ENCODE measurements around the gene APOL3. TPM values are rescaled to one million over a fixed set of nuclear protein-coding genes. Genes with fewer than 3 reads are reported as not detected.
A peak's percentile ranks its signal among the peaks of the same experiment; 100 is the strongest.
"Not testable (repeated sequence)": the region's sequence is repeated elsewhere in the genome, so short reads cannot be mapped to it uniquely, and the experiment has no call there.

The APOL3 gene
- polyA plus RNA-seq, 1 experiment: 4.2 TPM

DNA sequence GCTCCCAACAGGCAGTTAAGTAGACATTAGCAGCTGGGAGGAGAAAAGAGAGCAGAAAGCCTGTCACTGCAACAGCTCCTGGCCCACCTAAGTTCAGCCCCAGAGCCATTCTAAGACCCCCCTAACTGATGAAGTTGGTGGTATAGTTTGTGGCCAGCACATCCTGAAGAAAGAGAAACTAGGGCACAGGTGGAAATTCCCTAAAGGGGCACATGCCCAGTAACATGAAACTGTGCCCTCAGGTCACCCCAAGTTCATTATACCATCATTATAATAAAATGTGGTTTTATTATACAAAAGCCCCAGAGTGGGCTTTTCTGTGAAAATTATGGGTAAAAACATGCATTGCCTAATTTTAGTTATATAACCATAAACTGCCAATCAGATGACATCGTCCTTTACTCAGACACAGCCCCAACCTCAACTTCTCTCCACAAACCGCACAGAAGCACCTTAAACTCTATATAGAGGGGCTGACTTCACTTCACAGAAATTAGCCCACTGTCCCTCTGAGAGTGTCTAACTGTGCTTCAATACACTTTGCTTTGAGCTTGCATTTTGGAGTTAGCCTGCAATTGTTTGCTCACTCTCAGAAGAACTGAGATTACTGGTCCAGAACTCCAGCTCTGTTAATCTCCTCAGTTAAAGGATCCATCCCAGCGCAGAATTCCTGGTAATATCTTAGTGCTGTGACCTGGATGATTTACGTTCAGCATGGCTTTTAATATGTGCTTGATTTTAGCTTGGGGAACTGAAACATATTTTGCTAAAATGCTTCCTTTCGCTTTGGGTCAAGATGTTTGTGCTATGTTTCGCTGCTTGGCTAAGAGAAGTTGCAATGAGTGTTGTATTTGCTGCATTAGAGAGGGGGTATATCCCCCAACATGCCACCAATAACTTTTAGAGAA is 1.8 kb upstream of the APOL3 start:
- H3K9me3 ChIP-seq (ENCODE audit: control insufficient read depth, insufficient read depth, low read length): no peaks in the 10 kb centered on the region
- no peak for DNase-seq (ENCODE audit: low read depth, low spot score)
- H3K27ac ChIP-seq (ENCODE audit: low read depth, low read length): no peak overlapping the region
- no peak for TF ChIP-seq CTCF (IDR thresholded peaks at IDR 0.05; ENCODE audit: low read depth, low read length)
- CTCF ChIA-PET: interaction anchor here (1.0 to 2.5 kb wide), 3 partner anchors 16 to 18 kb away, joined by 7 to 10 read pairs (median 8); no protein-coding TSS in a partner anchor
- peaks cover 30% of the 10 kb centered on the region for H3K27me3 ChIP-seq (ENCODE audit: control insufficient read depth, insufficient read depth, low read length)
- POLR2A ChIA-PET: interaction anchor here (0.8 kb wide), 1 partner anchor 11 kb away, joined by 3 read pairs; no protein-coding TSS in a partner anchor
- no peak overlapping the region for H3K4me3 ChIP-seq (ENCODE audit: low read depth, low read length)

GRCh38 chr22:36161793-36162126 is 1.2 kb upstream of the APOL3 start:
- H3K27me3 ChIP-seq (ENCODE audit: control insufficient read depth, insufficient read depth, low read length): peaks cover 30% of the 10 kb centered on the region
- POLR2A ChIA-PET; DNase-seq (ENCODE audit: low read depth, low spot score); H3K27ac ChIP-seq (ENCODE audit: low read depth, low read length); H3K4me3 ChIP-seq (ENCODE audit: low read depth, low read length); H3K9me3 ChIP-seq (ENCODE audit: control insufficient read depth, insufficient read depth, low read length): not testable (repeated sequence)
- CTCF ChIA-PET: interaction anchor here (1.4 kb wide), 1 partner anchor 20 kb away, joined by 3 read pairs; no protein-coding TSS in a partner anchor

- CTCF ChIA-PET: interaction anchor here (0.5 to 1.1 kb wide), 3 partner anchors 24 to 114 kb away, joined by 5 to 6 read pairs (median 5); no protein-coding TSS in a partner anchor
- no peak for TF ChIP-seq CTCF (IDR thresholded peaks at IDR 0.05; ENCODE audit: low read depth, low read length)
- peak; percentile 16 for DNase-seq (ENCODE audit: low read depth, low spot score)
- Histone ChIP-seq H3K27ac (ENCODE audit: low read depth, low read length) (peak overlapping the region; percentile 84), H3K4me3 (ENCODE audit: low read depth, low read length) (peak overlapping the region; percentile 55), H3K9me3 (ENCODE audit: control insufficient read depth, insufficient read depth, low read length) (no peaks in the 10 kb centered on the region; the same call in 1 of the 2 replicates), H3K27me3 (ENCODE audit: control insufficient read depth, insufficient read depth, low read length) (peaks cover 7% of the 10 kb centered on the region)
- POLR2A ChIA-PET: no interaction called here
Observed at GRCh38 chr22:36156515-36157419, 3.8 kb downstream of the APOL3 start.

- Histone ChIP-seq H3K27me3 (ENCODE audit: control insufficient read depth, insufficient read depth, low read length) (peaks cover under 1% of the 10 kb centered on the region), H3K27ac (ENCODE audit: low read depth, low read length) (peak overlapping the region; percentile 84), H3K4me3 (ENCODE audit: low read depth, low read length) (peak overlapping the region; percentile 55), H3K9me3 (ENCODE audit: control insufficient read depth, insufficient read depth, low read length) (no peaks in the 10 kb centered on the region; the same call in 1 of the 2 replicates)
- ChIA-PET CTCF (interaction anchor here (0.5 to 1.1 kb wide), 3 partner anchors 24 to 113 kb away, joined by 5 to 6 read pairs (median 5); no protein-coding TSS in a partner anchor), POLR2A (no interaction called here)
- no peak for TF ChIP-seq CTCF (IDR thresholded peaks at IDR 0.05; ENCODE audit: low read depth, low read length)
- DNase-seq (ENCODE audit: low read depth, low spot score): no peak
Observed at GRCh38 chr22:36156119-36156514, 4.4 kb downstream of the APOL3 start.

- no peaks in the 10 kb centered on the region for H3K27me3 ChIP-seq (ENCODE audit: control insufficient read depth, insufficient read depth, low read length)
- no peak overlapping the region for H3K4me3 ChIP-seq (ENCODE audit: low read depth, low read length)
- DNase-seq (ENCODE audit: low read depth, low spot score): no peak
- no peaks in the 10 kb centered on the region; the same call in 1 of the 2 replicates for H3K9me3 ChIP-seq (ENCODE audit: control insufficient read depth, insufficient read depth, low read length)
- H3K27ac ChIP-seq (ENCODE audit: low read depth, low read length): no peak overlapping the region
- ChIA-PET CTCF (no interaction called here), POLR2A (no interaction called here)
- TF ChIP-seq CTCF (IDR thresholded peaks at IDR 0.05; ENCODE audit: low read depth, low read length): no peak
Observed at GRCh38 chr22:36155702-36156101, 4.9 kb downstream of the APOL3 start.
